ENCODE data around the gene TMEM163. TPM values are rescaled to one million over a fixed set of nuclear protein-coding genes. Genes with fewer than 3 reads are reported as not detected.

Gene TMEM163
- total and polyA plus RNA-seq, 2 experiments from 2014 or later = 1.1 TPM

- Histone ChIP-seq H4K20me1 (ENCODE audit: insufficient read depth, poor library complexity, severe bottlenecking) (no peaks in the 10 kb centered on the region), H3K4me1 (ENCODE audit: insufficient read depth) (peaks cover 3% of the 10 kb centered on the region), H3K27ac (no peak overlapping the region), H3K27me3 (no peaks in the 10 kb centered on the region), H2AFZ (no peak overlapping the region), H3K9me2 (replicated peaks; ENCODE audit: insufficient read depth) (no peaks in the 10 kb centered on the region), H3K79me2 (no peaks in the 10 kb centered on the region), H3K4me2 (no peak overlapping the region), H3K9me3 (ENCODE audit: low read depth) (no peaks in the 10 kb centered on the region), H3K36me3 (replicated peaks; ENCODE audit: insufficient read depth, low read depth) (no peaks in the 10 kb centered on the region), H3K4me3 (no peak overlapping the region)
- no peak for DNase-seq (ENCODE audit: low spot score)
- WGBS (ENCODE audit: low lambda C conversion rate, missing lambda C conversion rate) = 83% methylated on average over 3 of the region's 6 CpGs
- no peak for TF ChIP-seq EZH2 (IDR thresholded peaks at IDR 0.05; ENCODE audit: borderline replicate concordance)
- no peak for TF ChIP-seq CTCF (IDR thresholded peaks at IDR 0.05; ENCODE audit: poor library complexity)
- TF ChIP-seq EZH2phosphoT487 (IDR thresholded peaks at IDR 0.05; ENCODE audit: low read depth, severe bottlenecking, unreplicated experiment) = no peak
Measured at GRCh38 chr2:134679745-134680144, 39.1 kb downstream of the TMEM163 start.

GRCh38 chr2:134679294-134679693, 39.5 kb downstream of the TMEM163 start:
- Histone ChIP-seq H3K4me2 (no peak overlapping the region), H3K9me3 (ENCODE audit: low read depth) (no peaks in the 10 kb centered on the region), H4K20me1 (ENCODE audit: insufficient read depth, poor library complexity, severe bottlenecking) (no peaks in the 10 kb centered on the region), H3K9me2 (replicated peaks; ENCODE audit: insufficient read depth) (no peaks in the 10 kb centered on the region), H3K4me3 (no peak overlapping the region), H3K4me1 (ENCODE audit: insufficient read depth) (peaks cover 3% of the 10 kb centered on the region), H3K27me3 (no peaks in the 10 kb centered on the region), H3K36me3 (replicated peaks; ENCODE audit: insufficient read depth, low read depth) (no peaks in the 10 kb centered on the region), H2AFZ (no peak overlapping the region), H3K79me2 (no peaks in the 10 kb centered on the region), H3K27ac (no peak overlapping the region)
- TF ChIP-seq EZH2 (IDR thresholded peaks at IDR 0.05; ENCODE audit: borderline replicate concordance) (no peak), CTCF (IDR thresholded peaks at IDR 0.05; ENCODE audit: poor library complexity) (no peak), EZH2phosphoT487 (IDR thresholded peaks at IDR 0.05; ENCODE audit: low read depth, severe bottlenecking, unreplicated experiment) (no peak)
- DNase-seq (ENCODE audit: low spot score) = no peak
- WGBS (ENCODE audit: low lambda C conversion rate, missing lambda C conversion rate) = 94% methylated on average over 4 of the region's 4 CpGs

- H3K4me3 ChIP-seq = no peak overlapping the region
- H3K27ac ChIP-seq = no peak overlapping the region
- H3K4me2 ChIP-seq = no peak overlapping the region
- DNase-seq (ENCODE audit: low spot score) = no peak
- peaks cover under 1% of the 10 kb centered on the region for H3K4me1 ChIP-seq (ENCODE audit: insufficient read depth)
- H3K9me2 ChIP-seq (replicated peaks; ENCODE audit: insufficient read depth) = no peaks in the 10 kb centered on the region
- no peaks in the 10 kb centered on the region for H4K20me1 ChIP-seq (ENCODE audit: insufficient read depth, poor library complexity, severe bottlenecking)
- no peaks in the 10 kb centered on the region for H3K36me3 ChIP-seq (replicated peaks; ENCODE audit: insufficient read depth, low read depth)
- no peaks in the 10 kb centered on the region for H3K79me2 ChIP-seq
- WGBS (ENCODE audit: low lambda C conversion rate, missing lambda C conversion rate) = 60% methylated on average over 20 of the region's 20 CpGs
- no peak overlapping the region for H2AFZ ChIP-seq
- no peaks in the 10 kb centered on the region for H3K27me3 ChIP-seq
- no peak for TF ChIP-seq EZH2 (IDR thresholded peaks at IDR 0.05; ENCODE audit: borderline replicate concordance)
- TF ChIP-seq EZH2phosphoT487 (IDR thresholded peaks at IDR 0.05; ENCODE audit: low read depth, severe bottlenecking, unreplicated experiment) = no peak
- no peak for TF ChIP-seq CTCF (IDR thresholded peaks at IDR 0.05; ENCODE audit: poor library complexity)
- no peaks in the 10 kb centered on the region for H3K9me3 ChIP-seq (ENCODE audit: low read depth)
Measured at GRCh38 chr2:134677856-134678756, 40.7 kb downstream of the TMEM163 start.

Measured in hepatocyte (in vitro differentiated cells).